PC-3 (cell line): ENCODE results near the gene RPL3. TPM values are rescaled to one million over a fixed set of nuclear protein-coding genes. Genes with fewer than 3 reads are reported as not detected.

Source experiments
- ATAC-seq: fragments of 200-7000 bp; cut with Tn5 transposase; 2 replicates; pipeline ENCODE4 v1.9.1; 2020; ENCODE audit warnings: mild to moderate bottlenecking, moderate library complexity
- BruUV-seq: library from RNA; stranded (reverse); fragments of 400-500 nt; replicated peaks from 2 replicates; lab custom pipeline; 2021; lab: Mats Ljungman, UMichigan
- CTCF ChIA-PET: fragments of 300-600 bp; sonication (Branson Sonifier 250); formaldehyde crosslinking; loops from one replicate; lab custom pipeline; 2022; ENCODE audit warnings: antibody characterized with exemption; lab: Charles Lee
- POLR2A ChIA-PET: fragments of 300-600 bp; sonication (Branson Sonifier 250); formaldehyde crosslinking; loops from one replicate; lab custom pipeline; 2022; ENCODE audit warnings: antibody characterized with exemption; ENCODE audit not compliant: unreplicated experiment; lab: Charles Lee
- DNase-seq: peaks from one replicate; pipeline ENCODE4 v3.0.0-alpha.2; 2015
- H2AFZ ChIP-seq: fragments of 300-600 bp; sonication (generic); 2 replicates; pipeline ENCODE4 v1.6.0; 2016; ENCODE audit warnings: antibody characterized with exemption, low read length
- H3F3A ChIP-seq: fragments of 300-600 bp; sonication (generic); one replicate; pipeline ENCODE4 v1.6.0; 2017; ENCODE audit warnings: antibody characterized with exemption, low read length, control low read depth, mild to moderate bottlenecking; ENCODE audit not compliant: unreplicated experiment
- H3K27ac ChIP-seq: fragments of 300-600 bp; sonication (generic); 2 replicates; pipeline ENCODE4 v1.5.1; 2016; ENCODE audit warnings: mild to moderate bottlenecking, low read length
- H3K27me3 ChIP-seq: fragments of 300-600 bp; sonication (generic); 2 replicates; pipeline ENCODE4 v1.6.1; 2016; ENCODE audit warnings: low read length, mixed read lengths
- H3K36me3 ChIP-seq: fragments of 300-600 bp; sonication (generic); 2 replicates; pipeline ENCODE4 v1.6.1; 2016; ENCODE audit warnings: low read depth, mixed run types, low read length, mixed read lengths
- H3K4me1 ChIP-seq: fragments of 300-600 bp; sonication (generic); 2 replicates; pipeline ENCODE4 v1.5.1; 2016; ENCODE audit warnings: low read length; ENCODE audit not compliant: insufficient read depth
- H3K4me2 ChIP-seq: fragments of 300-600 bp; sonication (generic); 2 replicates; pipeline ENCODE4 v1.6.0; 2016; ENCODE audit warnings: low read length
- H3K4me3 ChIP-seq: fragments of 300-600 bp; sonication (generic); 2 replicates; pipeline ENCODE4 v1.5.1; 2016; ENCODE audit warnings: mild to moderate bottlenecking, low read length, mixed read lengths
- H3K79me2 ChIP-seq: fragments of 300-600 bp; sonication (generic); 2 replicates; pipeline ENCODE4 v1.6.1; 2017; ENCODE audit warnings: low read length, mixed read lengths
- H3K9ac ChIP-seq: fragments of 300-600 bp; sonication (generic); 2 replicates; pipeline ENCODE4 v1.6.0; 2016; ENCODE audit warnings: mild to moderate bottlenecking, low read length
- H3K9me2 ChIP-seq: fragments of 300-600 bp; sonication (generic); replicated peaks from 2 replicates; pipeline ENCODE4 v1.6.1; 2016; ENCODE audit warnings: mixed run types, low read length, mixed read lengths
- H3K9me3 ChIP-seq: fragments of 300-600 bp; sonication (generic); 2 replicates; pipeline ENCODE4 v1.6.1; 2016; ENCODE audit warnings: low read length, mixed read lengths
- H4K20me1 ChIP-seq: fragments of 300-600 bp; sonication (generic); 2 replicates; pipeline ENCODE4 v1.6.1; 2016; ENCODE audit warnings: low read length, mixed read lengths
- EZH2 ChIP-seq: fragments of 300-600 bp; sonication (generic); IDR thresholded peaks from one replicate; pipeline ENCODE4 v1.6.1; 2017; ENCODE audit warnings: antibody characterized with exemption, mild to moderate bottlenecking, low read length; ENCODE audit not compliant: unreplicated experiment
- EZH2phosphoT487 ChIP-seq: fragments of 300-600 bp; sonication (generic); IDR thresholded peaks from 2 replicates; pipeline ENCODE4 v1.6.1; 2018; ENCODE audit warnings: mild to moderate bottlenecking, antibody characterized with exemption, low read length, borderline replicate concordance
- intact Hi-C: fragments of 100-400 bp; cut with micrococcal nuclease; formaldehyde crosslinking; loops from 2 replicates; pipeline ENCODE4 v1.9.0; 2023
- total RNA-seq: library from RNA; depleted of rRNA; stranded (reverse); fragments of >200 nt; gene quantifications from 2 replicates; pipeline ENCODE4 v1.2.3, GENCODE V29; 2014
- TF ChIP-seq, protein P1 (sequence below): fragments of 300-600 bp; sonication (generic); conservative IDR thresholded peaks from 2 replicates; pipeline ENCODE4 v1.5.1; 2017; ENCODE audit warnings: antibody characterized with exemption, low read depth, mild to moderate bottlenecking, low read length

Gene RPL3
- total RNA-seq, 1 experiment from 2014 or later, result 1,363 TPM

DNA sequence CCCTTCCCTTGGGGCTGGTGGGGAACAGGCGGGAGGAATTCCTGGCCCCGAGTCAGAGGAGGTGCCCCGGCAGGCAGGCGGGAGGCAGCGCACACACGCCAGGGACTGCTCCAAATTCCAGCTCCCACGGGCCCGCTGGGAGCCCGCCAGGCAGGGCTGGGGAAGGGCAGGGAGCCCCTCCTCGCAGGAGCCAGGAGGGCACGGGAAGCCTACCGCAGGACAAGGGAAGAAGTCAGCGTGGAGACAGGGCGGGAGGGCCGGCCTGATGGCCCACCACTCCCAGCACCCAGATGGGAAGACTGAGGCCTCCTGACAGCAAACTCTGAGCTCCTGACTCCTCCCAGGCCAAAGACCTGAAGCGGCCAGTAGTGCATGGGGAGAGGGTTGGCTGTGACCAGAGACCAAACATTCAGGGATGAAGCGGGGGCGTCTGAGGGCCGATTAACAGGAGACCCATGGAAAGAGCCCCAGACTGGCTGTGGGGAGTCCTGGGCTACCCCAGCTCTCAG is 22.4 kb downstream of the RPL3 start:
- Histone ChIP-seq H3K9ac (no peak overlapping the region), H3K9me2 (no peaks in the 10 kb centered on the region), H3K4me3 (no peak overlapping the region), H3K27me3 (no peaks in the 10 kb centered on the region), H4K20me1 (no peaks in the 10 kb centered on the region), H3K36me3 (no peaks in the 10 kb centered on the region), H3K27ac (no peak overlapping the region), H3F3A (no peaks in the 10 kb centered on the region), H2AFZ (no peak overlapping the region), H3K9me3 (no peaks in the 10 kb centered on the region), H3K79me2 (no peaks in the 10 kb centered on the region), H3K4me2 (no peak overlapping the region), H3K4me1 (peaks cover 21% of the 10 kb centered on the region)
- ChIA-PET CTCF (no interaction called here), POLR2A (no interaction called here)
- ATAC-seq (no peak), DNase-seq (no peak)
- TF ChIP-seq, protein P1, sequence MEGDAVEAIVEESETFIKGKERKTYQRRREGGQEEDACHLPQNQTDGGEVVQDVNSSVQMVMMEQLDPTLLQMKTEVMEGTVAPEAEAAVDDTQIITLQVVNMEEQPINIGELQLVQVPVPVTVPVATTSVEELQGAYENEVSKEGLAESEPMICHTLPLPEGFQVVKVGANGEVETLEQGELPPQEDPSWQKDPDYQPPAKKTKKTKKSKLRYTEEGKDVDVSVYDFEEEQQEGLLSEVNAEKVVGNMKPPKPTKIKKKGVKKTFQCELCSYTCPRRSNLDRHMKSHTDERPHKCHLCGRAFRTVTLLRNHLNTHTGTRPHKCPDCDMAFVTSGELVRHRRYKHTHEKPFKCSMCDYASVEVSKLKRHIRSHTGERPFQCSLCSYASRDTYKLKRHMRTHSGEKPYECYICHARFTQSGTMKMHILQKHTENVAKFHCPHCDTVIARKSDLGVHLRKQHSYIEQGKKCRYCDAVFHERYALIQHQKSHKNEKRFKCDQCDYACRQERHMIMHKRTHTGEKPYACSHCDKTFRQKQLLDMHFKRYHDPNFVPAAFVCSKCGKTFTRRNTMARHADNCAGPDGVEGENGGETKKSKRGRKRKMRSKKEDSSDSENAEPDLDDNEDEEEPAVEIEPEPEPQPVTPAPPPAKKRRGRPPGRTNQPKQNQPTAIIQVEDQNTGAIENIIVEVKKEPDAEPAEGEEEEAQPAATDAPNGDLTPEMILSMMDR, result no peak
- TF ChIP-seq EZH2phosphoT487, result no peak
- no peak for TF ChIP-seq EZH2
- no TSS peak for BruUV-seq
- intact Hi-C loops, result no loop called here

DNA sequence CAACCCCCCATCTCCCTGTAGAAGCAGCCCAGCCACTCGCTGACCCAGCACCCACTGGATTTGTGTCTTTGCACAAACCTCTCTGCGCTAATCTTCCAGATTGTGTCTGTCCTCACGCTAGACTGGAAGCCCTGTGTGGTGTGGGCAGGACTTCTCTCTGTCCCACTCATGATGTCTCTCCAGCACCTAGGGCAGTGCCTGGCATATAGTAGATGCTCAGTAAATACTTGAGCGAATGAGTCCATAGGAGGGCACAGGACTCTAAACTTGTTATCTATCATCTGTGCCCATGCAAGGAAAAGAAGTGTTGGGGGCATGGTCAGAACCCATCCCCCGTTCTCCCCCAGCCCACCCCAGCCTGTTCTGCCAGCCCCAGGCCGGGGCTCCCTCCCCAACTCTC is 22.9 kb downstream of the RPL3 start:
- DNase-seq (no peak), ATAC-seq (no peak)
- Histone ChIP-seq H3K36me3 (no peaks in the 10 kb centered on the region), H2AFZ (no peak overlapping the region), H3K27me3 (no peaks in the 10 kb centered on the region), H3K4me1 (peaks cover 26% of the 10 kb centered on the region), H3K27ac (no peak overlapping the region), H3F3A (no peaks in the 10 kb centered on the region), H3K4me2 (no peak overlapping the region), H4K20me1 (no peaks in the 10 kb centered on the region), H3K9me3 (no peaks in the 10 kb centered on the region), H3K4me3 (no peak overlapping the region), H3K9ac (no peak overlapping the region), H3K9me2 (no peaks in the 10 kb centered on the region), H3K79me2 (no peaks in the 10 kb centered on the region)
- POLR2A ChIA-PET, result no interaction called here
- TF ChIP-seq EZH2phosphoT487 (no peak), EZH2 (no peak)
- TF ChIP-seq, protein P1, result no peak
- no TSS peak for BruUV-seq
- CTCF ChIA-PET, result no interaction called here
- intact Hi-C loops, result no loop called here

DNA sequence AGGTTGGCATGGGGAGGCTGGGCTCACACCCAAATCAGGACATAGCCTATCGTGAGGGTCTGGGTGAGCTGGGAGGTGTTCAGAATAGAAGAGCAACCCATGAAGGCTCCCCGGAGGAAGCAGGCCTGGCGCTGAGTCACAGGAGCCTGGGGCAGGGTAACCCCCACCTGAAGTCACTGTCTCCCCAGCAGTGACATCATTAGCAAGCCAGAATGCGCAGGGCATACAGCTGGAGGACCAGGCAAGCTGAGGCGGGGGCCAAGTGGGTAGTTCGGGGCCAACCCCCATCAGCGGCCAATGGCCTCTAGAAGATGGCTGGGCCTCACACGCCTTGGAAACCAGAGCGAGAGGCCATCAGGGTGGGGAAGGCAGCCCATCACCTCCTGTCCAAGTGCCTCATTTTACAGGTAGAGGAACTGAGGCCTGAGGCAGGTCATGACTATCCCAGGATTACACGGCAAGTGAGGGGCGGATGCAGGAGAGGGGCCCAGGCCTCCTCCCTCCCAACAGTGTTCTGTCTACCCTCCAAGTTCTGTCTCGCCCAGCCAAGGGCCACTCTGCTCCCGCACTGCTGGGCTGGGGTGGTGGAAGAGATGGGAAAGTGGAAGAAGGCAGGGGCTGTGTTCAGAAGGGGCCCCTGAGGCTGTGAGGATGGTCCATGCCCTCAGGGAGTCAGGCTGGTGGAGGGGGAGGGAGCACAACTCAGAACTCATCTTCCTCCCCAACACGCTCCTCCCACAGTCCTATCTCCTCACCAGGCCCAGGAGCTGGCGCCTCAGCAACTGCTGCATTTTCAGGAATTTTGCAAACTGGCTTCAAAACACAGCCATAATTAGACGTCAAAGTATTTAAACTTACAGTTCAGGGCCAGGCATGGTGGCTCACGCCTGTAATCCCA is 24.6 kb downstream of the RPL3 start:
- no peak overlapping the region for H3K4me3 ChIP-seq
- H4K20me1 ChIP-seq, result no peaks in the 10 kb centered on the region
- H3K79me2 ChIP-seq, result no peaks in the 10 kb centered on the region
- no peaks in the 10 kb centered on the region for H3K27me3 ChIP-seq
- H3K36me3 ChIP-seq, result no peaks in the 10 kb centered on the region
- no peak for DNase-seq
- ChIA-PET CTCF (no interaction called here), POLR2A (no interaction called here)
- no peak overlapping the region for H3K4me2 ChIP-seq
- no TSS peak for BruUV-seq
- intact Hi-C loops, result loop anchor here (5.0 kb wide), 1 partner anchor 43 kb away; no protein-coding TSS in a partner anchor
- no peak overlapping the region for H2AFZ ChIP-seq
- H3K27ac ChIP-seq, result no peak overlapping the region
- no peaks in the 10 kb centered on the region for H3K9me3 ChIP-seq
- peaks cover 43% of the 10 kb centered on the region for H3K4me1 ChIP-seq
- no peaks in the 10 kb centered on the region for H3K9me2 ChIP-seq
- no peaks in the 10 kb centered on the region for H3F3A ChIP-seq
- ATAC-seq, result no peak
- H3K9ac ChIP-seq, result no peak overlapping the region
- TF ChIP-seq EZH2, result no peak
- TF ChIP-seq, protein P1, result no peak
- no peak for TF ChIP-seq EZH2phosphoT487
